Measurements from ENCODE around the gene CILP2. TPM values are rescaled to one million over a fixed set of nuclear protein-coding genes. Genes with fewer than 3 reads are reported as not detected.
A peak's percentile ranks its signal among the peaks of the same experiment; 100 is the strongest.

CILP2 gene
- total RNA-seq, 1 donor from 2014 or later, result 1.0 TPM

- Histone ChIP-seq H3K4me1 (no peaks in the 10 kb centered on the region), H3K27ac (no peak overlapping the region), H3K9ac (no peak overlapping the region), H3K79me2 (ENCODE audit: low read depth) (no peaks in the 10 kb centered on the region), H3K36me3 (no peaks in the 10 kb centered on the region), H3F3A (ENCODE audit: low read depth) (peaks cover 6% of the 10 kb centered on the region), H3K9me3 (ENCODE audit: low read depth) (no peaks in the 10 kb centered on the region), H3K4me2 (no peak overlapping the region), H3K4me3 (no peak overlapping the region), H2AFZ (replicated peaks) (no peak overlapping the region), H3K27me3 (no peaks in the 10 kb centered on the region), H4K20me1 (ENCODE audit: low read depth) (peaks cover 2% of the 10 kb centered on the region)
- no peak for DNase-seq (ENCODE audit: low spot score)
- no peak overlapping the region for H3K4me3 Mint-ChIP-seq
- peaks cover 2% of the 10 kb centered on the region for H3K27me3 Mint-ChIP-seq (ENCODE audit: insufficient read depth, low read depth)
- H3K9me3 Mint-ChIP-seq, result no peaks in the 10 kb centered on the region
- TF ChIP-seq CTCF (IDR thresholded peaks at IDR 0.05) (no peak), EZH2phosphoT487 (IDR thresholded peaks at IDR 0.05) (no peak), EZH2 (IDR thresholded peaks at IDR 0.05) (no peak)
- no peak overlapping the region for H3K27ac Mint-ChIP-seq
- peaks cover 31% of the 10 kb centered on the region for H3K36me3 Mint-ChIP-seq
- H3K4me1 Mint-ChIP-seq, result no peaks in the 10 kb centered on the region
Measured at GRCh38 chr19:19504754-19505668, 33.1 kb upstream of the CILP2 start.

GRCh38 chr19:19505669-19506326 lies 32.3 kb upstream of the CILP2 start:
- Mint-ChIP-seq H3K4me1 (no peaks in the 10 kb centered on the region), H3K27me3 (ENCODE audit: insufficient read depth, low read depth) (peaks cover 2% of the 10 kb centered on the region), H3K9me3 (no peaks in the 10 kb centered on the region), H3K4me3 (no peak overlapping the region), H3K36me3 (peaks cover 28% of the 10 kb centered on the region), H3K27ac (peak overlapping the region; percentile 33)
- H3F3A ChIP-seq (ENCODE audit: low read depth), result peaks cover 10% of the 10 kb centered on the region
- H4K20me1 ChIP-seq (ENCODE audit: low read depth), result peaks cover 2% of the 10 kb centered on the region
- no peaks in the 10 kb centered on the region for H3K79me2 ChIP-seq (ENCODE audit: low read depth)
- no peak overlapping the region for H3K9ac ChIP-seq
- H3K27me3 ChIP-seq, result no peaks in the 10 kb centered on the region
- TF ChIP-seq EZH2phosphoT487 (IDR thresholded peaks at IDR 0.05), result no peak
- TF ChIP-seq CTCF (IDR thresholded peaks at IDR 0.05), result no peak
- no peak for TF ChIP-seq EZH2 (IDR thresholded peaks at IDR 0.05)
- no peaks in the 10 kb centered on the region for H3K9me3 ChIP-seq (ENCODE audit: low read depth)
- H3K4me3 ChIP-seq, result no peak overlapping the region
- no peak overlapping the region for H3K4me2 ChIP-seq
- H3K4me1 ChIP-seq, result no peaks in the 10 kb centered on the region
- H3K36me3 ChIP-seq, result no peaks in the 10 kb centered on the region
- H2AFZ ChIP-seq (replicated peaks), result no peak overlapping the region
- H3K27ac ChIP-seq, result no peak overlapping the region
- DNase-seq (ENCODE audit: low spot score), result no peak

DNA sequence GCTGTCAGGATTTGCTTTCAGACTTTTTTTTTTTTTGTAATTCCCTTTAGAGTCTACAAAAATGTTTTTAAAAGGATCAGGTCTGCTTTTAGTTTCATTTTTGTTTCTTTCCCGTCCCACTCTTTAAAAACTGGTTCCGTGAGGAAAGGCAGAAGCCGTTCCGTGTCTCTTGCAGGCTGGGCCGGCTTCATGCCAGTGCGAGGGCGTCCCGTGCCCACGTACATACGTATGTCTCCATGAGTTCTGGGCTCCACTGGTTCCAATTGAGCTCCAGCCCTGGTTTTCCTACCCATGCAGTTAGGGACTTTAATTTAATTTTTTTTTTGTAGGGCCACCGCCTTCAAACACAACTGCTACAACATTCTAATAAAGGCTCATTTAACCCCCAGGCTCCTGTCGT lies 31.5 kb upstream of the CILP2 start:
- Histone ChIP-seq H3K4me2 (no peak overlapping the region), H3K4me3 (no peak overlapping the region), H3K27ac (no peak overlapping the region), H4K20me1 (ENCODE audit: low read depth) (peaks cover 2% of the 10 kb centered on the region), H2AFZ (replicated peaks) (no peak overlapping the region), H3K4me1 (no peaks in the 10 kb centered on the region), H3F3A (ENCODE audit: low read depth) (peaks cover 10% of the 10 kb centered on the region), H3K9ac (no peak overlapping the region), H3K27me3 (no peaks in the 10 kb centered on the region), H3K36me3 (no peaks in the 10 kb centered on the region), H3K9me3 (ENCODE audit: low read depth) (no peaks in the 10 kb centered on the region), H3K79me2 (ENCODE audit: low read depth) (no peaks in the 10 kb centered on the region)
- TF ChIP-seq EZH2phosphoT487 (IDR thresholded peaks at IDR 0.05) (no peak), EZH2 (IDR thresholded peaks at IDR 0.05) (no peak), CTCF (IDR thresholded peaks at IDR 0.05) (no peak)
- Mint-ChIP-seq H3K4me1 (no peaks in the 10 kb centered on the region), H3K9me3 (no peaks in the 10 kb centered on the region), H3K4me3 (no peak overlapping the region), H3K27me3 (ENCODE audit: insufficient read depth, low read depth) (peaks cover 2% of the 10 kb centered on the region), H3K27ac (no peak overlapping the region), H3K36me3 (peaks cover 26% of the 10 kb centered on the region)
- no peak for DNase-seq (ENCODE audit: low spot score)

Measured in neural progenitor cell (in vitro differentiated cells).